ENCODE results near the gene HVCN1.
A peak's percentile ranks its signal among the peaks of the same experiment; 100 is the strongest.
"Not testable (repeated sequence)": the region's sequence is repeated elsewhere in the genome, so short reads cannot be mapped to it uniquely, and the experiment has no call there.

The HVCN1 gene, protein sequence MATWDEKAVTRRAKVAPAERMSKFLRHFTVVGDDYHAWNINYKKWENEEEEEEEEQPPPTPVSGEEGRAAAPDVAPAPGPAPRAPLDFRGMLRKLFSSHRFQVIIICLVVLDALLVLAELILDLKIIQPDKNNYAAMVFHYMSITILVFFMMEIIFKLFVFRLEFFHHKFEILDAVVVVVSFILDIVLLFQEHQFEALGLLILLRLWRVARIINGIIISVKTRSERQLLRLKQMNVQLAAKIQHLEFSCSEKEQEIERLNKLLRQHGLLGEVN

DNA sequence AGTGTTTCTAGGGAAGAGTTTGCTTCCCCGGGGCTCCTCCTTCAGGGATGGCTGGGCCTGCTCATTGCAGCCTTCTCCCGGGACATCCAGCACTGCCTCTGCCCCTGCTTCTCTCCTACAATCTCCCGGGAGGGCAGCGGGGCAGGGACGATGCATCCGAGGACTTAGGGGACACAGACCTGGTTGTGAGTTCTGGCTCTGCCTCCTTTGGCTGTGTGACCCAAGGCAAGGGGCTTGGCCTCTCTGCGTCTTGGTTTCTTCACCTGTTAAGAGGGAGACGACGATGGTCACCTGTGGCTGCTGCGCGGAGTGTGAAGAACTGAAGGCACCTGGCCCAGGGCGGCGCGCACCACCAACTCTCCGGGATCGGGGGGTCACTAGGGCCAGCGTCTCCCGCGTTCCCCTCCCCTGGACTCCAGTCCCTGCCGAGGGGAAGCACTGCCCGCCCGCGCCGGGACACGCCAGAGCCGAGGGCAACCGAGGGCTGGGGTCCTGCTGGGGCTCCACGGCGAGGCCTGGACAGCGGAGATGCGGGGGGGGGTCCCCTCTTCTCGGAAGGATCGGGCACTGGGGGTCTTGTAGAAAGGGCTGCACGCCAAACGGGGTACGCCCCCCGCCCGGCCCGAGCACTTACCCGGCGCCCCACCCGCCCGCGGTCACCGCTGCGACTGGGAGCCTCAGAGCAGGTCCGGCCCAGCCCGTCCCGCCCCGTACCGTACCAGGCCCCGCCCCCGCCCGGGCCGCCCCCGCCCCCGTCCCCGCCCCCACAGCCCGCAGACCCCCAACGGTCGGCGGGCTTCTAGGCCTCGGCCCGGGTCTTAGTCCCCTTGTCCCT lies at the start of gene HVCN1:
HVCN1 (minus strand) TSS at position 670 of the 835 bp plus-strand sequence. CDS start 5,870 bp downstream, outside the sequence.
- H3K9me3 ChIP-seq (ENCODE audit: control insufficient read depth in 1 of 2, low read length in 2 of 2) = no peaks in the 10 kb centered on the region
- peak within 1 kb of the TSS; percentile 72 to 84 for H3K4me3 ChIP-seq (ENCODE audit: low read depth in 1 of 2, low read length in 2 of 2)
- H3K4me1 ChIP-seq (ENCODE audit: control insufficient read depth in 1 of 2, insufficient read depth in 2 of 2, low read length in 2 of 2) = peaks cover 15 to 21% of the 10 kb centered on the region in 2 donors
- H3K27ac ChIP-seq (ENCODE audit: low read depth, low read length) = peak within 1 kb of the TSS; percentile 8
- peaks cover 5 to 12% of the 10 kb centered on the region in 2 donors for H3K27me3 ChIP-seq (ENCODE audit: control insufficient read depth in 1 of 2, insufficient read depth in 2 of 2, low read length in 2 of 2)
- no peaks in the 10 kb centered on the region for H3K36me3 ChIP-seq (ENCODE audit: control insufficient read depth in 1 of 2, insufficient read depth in 2 of 2, low read length in 2 of 2)
- peak within 1 kb of the TSS; percentile 53 to 69 for H3K9ac ChIP-seq (ENCODE audit: low read depth in 1 of 2, low read length in 2 of 2)

DNA sequence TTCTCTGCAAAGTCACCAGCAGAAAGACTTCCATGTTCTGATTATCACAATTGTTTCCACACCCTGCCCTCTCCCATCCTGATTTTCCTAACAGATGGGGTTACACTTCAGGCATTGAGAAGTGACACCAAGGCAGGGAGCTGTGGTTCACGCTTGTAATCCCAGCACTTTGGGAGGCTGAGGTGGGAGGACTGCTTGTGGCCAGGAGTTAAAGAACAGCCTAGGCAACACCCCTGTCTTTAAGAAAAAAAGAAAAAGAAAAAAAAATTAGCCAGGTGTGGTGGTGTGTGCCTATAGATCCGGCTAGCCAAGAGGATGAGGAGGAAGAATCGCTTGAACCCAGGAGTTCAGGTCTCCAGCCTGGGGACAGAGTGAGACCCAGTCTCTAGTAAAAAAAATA lies 48.6 kb upstream of the HVCN1 start:
- H3K4me1 ChIP-seq (ENCODE audit: control insufficient read depth in 1 of 2, insufficient read depth in 2 of 2, low read length in 2 of 2) = peaks cover 48% of the 10 kb centered on the region in 2 donors

DNA sequence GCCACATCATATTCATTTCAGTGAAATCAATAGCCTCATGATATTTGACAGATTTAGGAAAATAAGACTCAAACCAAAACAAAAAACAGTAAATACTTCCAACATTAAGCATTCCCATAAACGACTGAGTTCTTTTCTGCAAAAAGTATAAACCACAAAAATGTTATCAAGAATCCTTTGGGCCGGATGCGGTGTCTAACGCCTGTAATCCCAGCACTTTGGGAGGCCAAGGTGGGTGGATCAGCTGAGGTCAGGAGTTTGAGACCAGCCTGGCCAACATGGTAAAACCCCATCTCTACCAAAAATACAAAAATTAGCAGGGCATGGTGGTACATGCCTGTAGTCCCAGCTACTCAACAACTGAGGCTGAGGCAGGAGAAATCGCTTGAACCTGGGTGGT lies 48.1 kb upstream of the HVCN1 start:
- not testable (repeated sequence) for H3K27me3 ChIP-seq (ENCODE audit: control insufficient read depth in 1 of 2, insufficient read depth in 2 of 2, low read length in 2 of 2); H3K27ac ChIP-seq (ENCODE audit: low read depth, low read length); H3K9ac ChIP-seq (ENCODE audit: low read depth in 1 of 2, low read length in 2 of 2); H3K9me3 ChIP-seq (ENCODE audit: control insufficient read depth in 1 of 2, low read length in 2 of 2); H3K4me3 ChIP-seq (ENCODE audit: low read depth in 1 of 2, low read length in 2 of 2)
- Histone ChIP-seq H3K4me1 (ENCODE audit: control insufficient read depth in 1 of 2, insufficient read depth in 2 of 2, low read length in 2 of 2) (peaks cover 50 to 51% of the 10 kb centered on the region in 2 donors), H3K36me3 (ENCODE audit: control insufficient read depth in 1 of 2, insufficient read depth in 2 of 2, low read length in 2 of 2) (peaks cover under 1 to 21% of the 10 kb centered on the region in 2 donors)

More for the DNA sequence above, 48.6 kb upstream of the HVCN1 start:
- peaks cover 0 to 16% of the 10 kb centered on the region in 2 donors for H3K36me3 ChIP-seq (ENCODE audit: control insufficient read depth in 1 of 2, insufficient read depth in 2 of 2, low read length in 2 of 2)
- H3K27ac ChIP-seq (ENCODE audit: low read depth, low read length) = no peak overlapping the region
- H3K9me3 ChIP-seq (ENCODE audit: control insufficient read depth in 1 of 2, low read length in 2 of 2) = no peaks in the 10 kb centered on the region
- peak overlapping the region in 1 of 2 donors; percentile 92 for H3K4me3 ChIP-seq (ENCODE audit: low read depth in 1 of 2, low read length in 2 of 2)
- H3K27me3 ChIP-seq (ENCODE audit: control insufficient read depth in 1 of 2, insufficient read depth in 2 of 2, low read length in 2 of 2) = no peaks in the 10 kb centered on the region
- peak overlapping the region in 1 of 2 donors; percentile 12 for H3K9ac ChIP-seq (ENCODE audit: low read depth in 1 of 2, low read length in 2 of 2)

DNA sequence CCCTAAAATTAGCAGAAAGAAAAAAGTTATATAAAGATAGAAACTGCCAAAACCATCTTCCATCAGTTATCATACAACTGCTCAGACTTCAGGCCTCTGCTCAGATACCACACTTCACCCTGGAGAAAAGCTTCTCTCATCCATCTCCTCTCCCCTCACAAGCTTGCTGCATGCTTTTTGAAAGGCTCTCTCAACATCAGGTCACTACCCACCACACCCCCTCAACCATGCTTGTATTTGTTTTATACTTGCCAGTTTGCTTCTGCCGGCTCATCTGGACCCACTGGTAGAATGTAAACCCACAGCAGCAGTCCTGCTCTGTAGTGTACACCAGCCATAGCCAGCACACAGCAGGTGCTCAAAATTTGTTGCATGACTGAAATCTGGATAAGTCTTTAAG lies 45.0 kb upstream of the HVCN1 start:
- Histone ChIP-seq H3K4me3 (ENCODE audit: low read depth in 1 of 2, low read length in 2 of 2) (no peak overlapping the region), H3K4me1 (ENCODE audit: control insufficient read depth in 1 of 2, insufficient read depth in 2 of 2, low read length in 2 of 2) (peaks cover 39 to 45% of the 10 kb centered on the region in 2 donors), H3K36me3 (ENCODE audit: control insufficient read depth in 1 of 2, insufficient read depth in 2 of 2, low read length in 2 of 2) (peaks cover 26 to 49% of the 10 kb centered on the region in 2 donors), H3K9ac (ENCODE audit: low read depth in 1 of 2, low read length in 2 of 2) (no peak overlapping the region), H3K27me3 (ENCODE audit: control insufficient read depth in 1 of 2, insufficient read depth in 2 of 2, low read length in 2 of 2) (no peaks in the 10 kb centered on the region), H3K27ac (ENCODE audit: low read depth, low read length) (no peak overlapping the region), H3K9me3 (ENCODE audit: control insufficient read depth in 1 of 2, low read length in 2 of 2) (no peaks in the 10 kb centered on the region)

DNA sequence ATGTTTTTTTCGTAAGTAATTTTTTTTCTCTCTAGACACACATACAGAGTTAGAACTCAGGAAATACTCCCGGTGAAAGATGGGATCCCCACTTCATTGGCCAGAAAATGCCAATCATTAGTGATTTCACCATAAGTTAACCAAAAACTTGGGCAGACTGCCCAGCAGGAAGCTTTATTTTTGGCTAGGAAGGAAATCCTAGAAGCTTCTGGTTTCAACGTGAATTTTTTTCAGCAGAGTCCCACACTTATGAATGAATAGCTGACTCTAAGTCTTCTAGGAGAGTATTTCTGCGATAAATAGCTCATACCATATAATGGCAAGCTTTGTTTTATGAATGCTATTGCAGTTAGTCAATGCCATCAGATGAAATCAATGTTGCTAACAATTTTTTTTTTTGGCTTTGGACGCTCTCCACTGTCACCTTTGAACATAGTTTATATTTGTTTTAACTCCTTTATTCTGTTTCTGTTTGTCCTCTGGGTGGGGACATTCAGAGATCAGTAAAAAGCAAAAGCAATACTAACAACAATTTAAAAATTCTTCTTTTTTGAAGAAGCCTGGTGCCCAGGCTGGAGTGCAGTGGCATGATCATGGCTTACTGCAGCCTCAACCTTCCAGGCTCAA lies 44.3 kb upstream of the HVCN1 start:
- H3K4me3 ChIP-seq (ENCODE audit: low read depth in 1 of 2, low read length in 2 of 2) = no peak overlapping the region
- no peak overlapping the region for H3K27ac ChIP-seq (ENCODE audit: low read depth, low read length)
- peaks cover 32 to 38% of the 10 kb centered on the region in 2 donors for H3K4me1 ChIP-seq (ENCODE audit: control insufficient read depth in 1 of 2, insufficient read depth in 2 of 2, low read length in 2 of 2)
- no peak overlapping the region for H3K9ac ChIP-seq (ENCODE audit: low read depth in 1 of 2, low read length in 2 of 2)
- no peaks in the 10 kb centered on the region for H3K9me3 ChIP-seq (ENCODE audit: control insufficient read depth in 1 of 2, low read length in 2 of 2)
- no peaks in the 10 kb centered on the region for H3K27me3 ChIP-seq (ENCODE audit: control insufficient read depth in 1 of 2, insufficient read depth in 2 of 2, low read length in 2 of 2)
- H3K36me3 ChIP-seq (ENCODE audit: control insufficient read depth in 1 of 2, insufficient read depth in 2 of 2, low read length in 2 of 2) = peaks cover 32 to 56% of the 10 kb centered on the region in 2 donors

DNA sequence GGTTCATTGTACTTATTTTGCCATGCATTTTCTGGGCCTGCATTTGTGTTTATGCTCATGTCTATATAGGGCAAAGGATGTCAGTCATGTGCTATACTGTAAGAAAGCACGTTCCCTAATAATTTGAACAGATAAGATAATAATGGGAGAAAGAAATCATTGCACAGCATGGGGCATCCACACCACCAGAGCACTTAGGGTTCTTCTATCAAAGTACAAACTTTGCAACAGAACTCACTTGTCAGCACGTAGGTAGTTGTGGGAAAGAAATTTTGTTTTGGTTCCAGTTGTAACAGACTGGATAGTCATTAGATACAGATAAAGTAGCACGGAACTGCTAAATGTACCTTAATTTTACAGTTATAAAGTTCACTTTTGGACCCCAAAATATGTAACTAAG lies 43.7 kb upstream of the HVCN1 start:
- Histone ChIP-seq H3K4me1 (ENCODE audit: control insufficient read depth in 1 of 2, insufficient read depth in 2 of 2, low read length in 2 of 2) (peaks cover 26 to 32% of the 10 kb centered on the region in 2 donors), H3K27me3 (ENCODE audit: control insufficient read depth in 1 of 2, insufficient read depth in 2 of 2, low read length in 2 of 2) (no peaks in the 10 kb centered on the region), H3K9me3 (ENCODE audit: control insufficient read depth in 1 of 2, low read length in 2 of 2) (no peaks in the 10 kb centered on the region), H3K9ac (ENCODE audit: low read depth in 1 of 2, low read length in 2 of 2) (no peak overlapping the region), H3K36me3 (ENCODE audit: control insufficient read depth in 1 of 2, insufficient read depth in 2 of 2, low read length in 2 of 2) (peaks cover 32 to 59% of the 10 kb centered on the region in 2 donors), H3K27ac (ENCODE audit: low read depth, low read length) (no peak overlapping the region), H3K4me3 (ENCODE audit: low read depth in 1 of 2, low read length in 2 of 2) (no peak overlapping the region)

DNA sequence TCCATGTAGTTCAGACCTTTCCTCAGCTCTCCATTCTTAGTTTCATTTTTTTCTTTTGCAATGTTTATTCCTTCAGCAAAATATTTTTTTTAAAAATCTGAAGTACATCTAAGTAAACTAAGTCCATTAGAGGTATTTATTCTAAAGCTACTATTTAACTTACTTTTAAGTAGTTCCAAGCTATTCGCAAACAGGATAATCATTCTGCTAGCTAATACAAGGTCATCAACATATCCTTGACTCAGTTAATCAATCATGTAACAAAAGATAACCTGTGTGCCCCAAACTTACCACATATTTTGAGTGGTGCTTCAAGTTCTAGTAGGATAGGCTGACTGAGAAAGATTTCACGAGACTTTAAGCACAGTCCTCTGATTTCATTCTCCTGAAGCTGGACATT lies 42.6 kb upstream of the HVCN1 start:
- H3K27ac ChIP-seq (ENCODE audit: low read depth, low read length) = no peak overlapping the region
- peaks cover 41 to 68% of the 10 kb centered on the region in 2 donors for H3K36me3 ChIP-seq (ENCODE audit: control insufficient read depth in 1 of 2, insufficient read depth in 2 of 2, low read length in 2 of 2)
- H3K27me3 ChIP-seq (ENCODE audit: control insufficient read depth in 1 of 2, insufficient read depth in 2 of 2, low read length in 2 of 2) = no peaks in the 10 kb centered on the region
- no peaks in the 10 kb centered on the region for H3K9me3 ChIP-seq (ENCODE audit: control insufficient read depth in 1 of 2, low read length in 2 of 2)
- no peak overlapping the region for H3K9ac ChIP-seq (ENCODE audit: low read depth in 1 of 2, low read length in 2 of 2)
- no peak overlapping the region for H3K4me3 ChIP-seq (ENCODE audit: low read depth in 1 of 2, low read length in 2 of 2)
- H3K4me1 ChIP-seq (ENCODE audit: control insufficient read depth in 1 of 2, insufficient read depth in 2 of 2, low read length in 2 of 2) = peaks cover 26 to 27% of the 10 kb centered on the region in 2 donors

DNA sequence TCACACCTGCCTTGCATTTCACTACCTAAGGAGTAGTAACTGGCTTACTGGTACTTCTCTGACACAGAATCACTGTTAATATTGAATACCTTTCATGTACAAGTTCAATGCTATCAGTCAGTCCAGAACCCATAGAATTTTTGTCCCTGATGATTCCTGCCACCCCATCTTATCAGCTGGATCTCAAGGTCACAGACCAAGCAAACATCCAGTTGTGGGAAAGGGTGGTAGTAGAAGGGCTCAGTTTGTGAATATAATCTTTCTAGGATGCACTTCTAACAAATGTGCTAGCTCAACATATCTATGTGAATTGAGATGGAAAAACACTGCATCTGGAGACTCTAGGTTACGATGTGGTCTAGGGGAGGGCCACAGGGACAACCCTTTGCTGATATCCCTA lies 39.7 kb upstream of the HVCN1 start:
- Histone ChIP-seq H3K4me1 (ENCODE audit: control insufficient read depth in 1 of 2, insufficient read depth in 2 of 2, low read length in 2 of 2) (peaks cover 18% of the 10 kb centered on the region in 2 donors), H3K9me3 (ENCODE audit: control insufficient read depth in 1 of 2, low read length in 2 of 2) (no peaks in the 10 kb centered on the region), H3K27ac (ENCODE audit: low read depth, low read length) (no peak overlapping the region), H3K9ac (ENCODE audit: low read depth in 1 of 2, low read length in 2 of 2) (no peak overlapping the region), H3K36me3 (ENCODE audit: control insufficient read depth in 1 of 2, insufficient read depth in 2 of 2, low read length in 2 of 2) (peaks cover 52 to 83% of the 10 kb centered on the region in 2 donors), H3K27me3 (ENCODE audit: control insufficient read depth in 1 of 2, insufficient read depth in 2 of 2, low read length in 2 of 2) (no peaks in the 10 kb centered on the region), H3K4me3 (ENCODE audit: low read depth in 1 of 2, low read length in 2 of 2) (no peak overlapping the region)

DNA sequence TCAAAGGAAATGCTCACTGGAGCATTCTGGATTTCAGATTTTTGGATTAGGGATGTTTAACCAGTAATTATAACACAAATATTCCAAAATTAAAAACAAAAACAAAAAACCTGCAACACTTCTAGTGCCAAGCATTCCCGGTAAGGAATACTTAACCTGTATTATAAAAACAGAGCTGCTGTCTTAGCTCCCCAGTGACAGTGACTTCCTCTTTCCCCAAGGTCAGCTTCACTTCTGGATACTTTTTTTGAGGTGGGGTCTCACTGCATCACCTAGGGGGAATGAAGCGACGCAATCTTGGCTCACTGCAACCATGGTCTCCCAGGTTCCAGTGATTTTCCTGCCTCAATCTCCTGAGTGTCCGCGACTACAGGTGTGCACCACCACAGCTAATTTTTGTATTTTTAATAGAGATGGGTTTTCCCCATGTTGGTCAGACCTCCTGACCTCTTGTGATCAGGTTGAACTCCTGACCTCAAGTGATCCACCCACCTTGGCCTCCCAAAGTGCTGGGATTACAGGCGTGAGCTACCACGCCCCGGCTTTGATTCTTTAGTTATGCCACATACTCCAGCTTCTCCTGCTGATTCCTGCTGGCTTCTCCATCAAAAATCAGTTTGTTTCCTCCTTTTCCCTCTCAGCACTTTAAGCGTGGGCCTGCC lies 37.9 kb upstream of the HVCN1 start:
- Histone ChIP-seq H3K9ac (ENCODE audit: low read depth in 1 of 2, low read length in 2 of 2) (no peak overlapping the region), H3K36me3 (ENCODE audit: control insufficient read depth in 1 of 2, insufficient read depth in 2 of 2, low read length in 2 of 2) (peaks cover 59 to 92% of the 10 kb centered on the region in 2 donors), H3K4me3 (ENCODE audit: low read depth in 1 of 2, low read length in 2 of 2) (no peak overlapping the region), H3K4me1 (ENCODE audit: control insufficient read depth in 1 of 2, insufficient read depth in 2 of 2, low read length in 2 of 2) (peaks cover 4 to 6% of the 10 kb centered on the region in 2 donors), H3K27ac (ENCODE audit: low read depth, low read length) (no peak overlapping the region), H3K9me3 (ENCODE audit: control insufficient read depth in 1 of 2, low read length in 2 of 2) (no peaks in the 10 kb centered on the region), H3K27me3 (ENCODE audit: control insufficient read depth in 1 of 2, insufficient read depth in 2 of 2, low read length in 2 of 2) (no peaks in the 10 kb centered on the region)

All from duodenal mucosa (tissue), 2 donors.